ENCODE results near the gene PRKG1.

Gene PRKG1

DNA sequence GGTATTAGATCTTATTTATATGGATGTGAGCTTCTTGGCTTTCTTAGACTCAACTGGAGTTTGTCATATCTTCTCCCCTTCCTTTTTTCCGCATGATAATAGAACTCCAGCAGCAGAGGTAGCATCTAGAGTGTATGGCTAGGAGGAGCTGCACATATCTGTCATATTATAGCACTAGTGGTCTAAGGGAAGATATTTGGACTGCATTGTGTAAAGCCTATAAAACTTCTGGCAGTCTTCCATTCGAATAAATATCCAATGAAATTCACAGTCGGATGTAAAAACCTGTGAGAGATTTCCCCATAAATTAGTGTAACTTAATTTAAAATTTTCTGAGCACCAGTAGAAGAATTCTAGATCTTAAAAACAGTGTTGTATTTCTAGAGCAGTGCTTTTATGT is 123.9 kb downstream of the PRKG1 start:
- TF ChIP-seq SIN3A (IDR thresholded peaks at IDR 0.05; ENCODE audit: borderline replicate concordance, insufficient read depth, low read length) (no peak), TAF1 (IDR thresholded peaks at IDR 0.05; ENCODE audit: borderline replicate concordance, insufficient read depth, low read length) (no peak), POLR2AphosphoS5 (IDR thresholded peaks at IDR 0.05; ENCODE audit: low read depth, low read length) (no peak), FOXP2 (optimal IDR thresholded peaks at IDR 0.05; ENCODE audit: borderline replicate concordance, extremely low read depth, extremely low read length, insufficient read depth) (no peak)

DNA sequence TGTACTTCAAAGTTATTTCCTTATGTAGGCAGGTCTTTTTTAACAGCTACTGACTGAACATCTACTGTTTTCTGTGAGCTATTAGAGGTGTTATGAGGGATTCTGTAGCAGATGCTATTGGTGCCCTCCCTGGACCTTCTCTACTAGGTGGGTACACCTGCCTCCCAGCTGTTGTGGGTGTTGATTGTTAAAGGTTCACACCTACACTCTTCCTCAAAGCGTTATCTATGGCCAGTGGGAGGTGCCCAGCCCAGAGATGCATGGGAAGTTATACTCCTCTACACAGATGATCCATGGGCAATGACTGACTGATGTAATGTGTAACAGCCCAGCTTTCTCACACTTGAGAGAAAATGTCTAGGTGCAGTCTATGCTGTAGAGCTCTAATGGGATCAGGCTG is 127.7 kb downstream of the PRKG1 start:
- TF ChIP-seq TAF1 (IDR thresholded peaks at IDR 0.05; ENCODE audit: borderline replicate concordance, insufficient read depth, low read length): no peak
- no peak for TF ChIP-seq FOXP2 (optimal IDR thresholded peaks at IDR 0.05; ENCODE audit: borderline replicate concordance, extremely low read depth, extremely low read length, insufficient read depth)
- no peak for TF ChIP-seq POLR2AphosphoS5 (IDR thresholded peaks at IDR 0.05; ENCODE audit: low read depth, low read length)
- no peak for TF ChIP-seq SIN3A (IDR thresholded peaks at IDR 0.05; ENCODE audit: borderline replicate concordance, insufficient read depth, low read length)
- TF ChIP-seq, protein P1, sequence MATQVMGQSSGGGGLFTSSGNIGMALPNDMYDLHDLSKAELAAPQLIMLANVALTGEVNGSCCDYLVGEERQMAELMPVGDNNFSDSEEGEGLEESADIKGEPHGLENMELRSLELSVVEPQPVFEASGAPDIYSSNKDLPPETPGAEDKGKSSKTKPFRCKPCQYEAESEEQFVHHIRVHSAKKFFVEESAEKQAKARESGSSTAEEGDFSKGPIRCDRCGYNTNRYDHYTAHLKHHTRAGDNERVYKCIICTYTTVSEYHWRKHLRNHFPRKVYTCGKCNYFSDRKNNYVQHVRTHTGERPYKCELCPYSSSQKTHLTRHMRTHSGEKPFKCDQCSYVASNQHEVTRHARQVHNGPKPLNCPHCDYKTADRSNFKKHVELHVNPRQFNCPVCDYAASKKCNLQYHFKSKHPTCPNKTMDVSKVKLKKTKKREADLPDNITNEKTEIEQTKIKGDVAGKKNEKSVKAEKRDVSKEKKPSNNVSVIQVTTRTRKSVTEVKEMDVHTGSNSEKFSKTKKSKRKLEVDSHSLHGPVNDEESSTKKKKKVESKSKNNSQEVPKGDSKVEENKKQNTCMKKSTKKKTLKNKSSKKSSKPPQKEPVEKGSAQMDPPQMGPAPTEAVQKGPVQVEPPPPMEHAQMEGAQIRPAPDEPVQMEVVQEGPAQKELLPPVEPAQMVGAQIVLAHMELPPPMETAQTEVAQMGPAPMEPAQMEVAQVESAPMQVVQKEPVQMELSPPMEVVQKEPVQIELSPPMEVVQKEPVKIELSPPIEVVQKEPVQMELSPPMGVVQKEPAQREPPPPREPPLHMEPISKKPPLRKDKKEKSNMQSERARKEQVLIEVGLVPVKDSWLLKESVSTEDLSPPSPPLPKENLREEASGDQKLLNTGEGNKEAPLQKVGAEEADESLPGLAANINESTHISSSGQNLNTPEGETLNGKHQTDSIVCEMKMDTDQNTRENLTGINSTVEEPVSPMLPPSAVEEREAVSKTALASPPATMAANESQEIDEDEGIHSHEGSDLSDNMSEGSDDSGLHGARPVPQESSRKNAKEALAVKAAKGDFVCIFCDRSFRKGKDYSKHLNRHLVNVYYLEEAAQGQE (IDR thresholded peaks at IDR 0.05; ENCODE audit: insufficient read depth in 1 of 2, low read depth in 2 of 2, low read length in 2 of 2): no peak

DNA sequence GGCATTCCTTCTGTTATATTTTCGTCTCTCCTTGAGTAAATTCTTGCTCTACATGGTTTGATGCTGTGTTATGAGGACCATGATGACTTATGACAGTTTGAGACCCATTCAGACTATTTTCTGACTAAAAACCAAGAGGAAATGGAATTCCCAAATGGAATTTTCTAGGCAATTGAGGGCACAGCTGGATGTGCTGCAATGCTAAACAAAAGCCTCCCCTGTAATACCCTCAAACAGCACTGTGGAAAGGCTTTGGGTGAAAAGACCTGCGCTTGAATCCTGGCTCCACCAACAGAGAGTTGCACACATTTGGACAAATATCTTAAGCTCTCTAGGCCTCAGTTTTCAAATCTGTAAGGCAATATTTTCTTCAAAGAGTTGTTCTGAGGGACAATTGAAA is 129.1 kb downstream of the PRKG1 start:
- TF ChIP-seq POLR2AphosphoS5 (IDR thresholded peaks at IDR 0.05; ENCODE audit: low read depth, low read length) (no peak), FOXP2 (optimal IDR thresholded peaks at IDR 0.05; ENCODE audit: borderline replicate concordance, extremely low read depth, extremely low read length, insufficient read depth) (no peak), SIN3A (IDR thresholded peaks at IDR 0.05; ENCODE audit: borderline replicate concordance, insufficient read depth, low read length) (no peak), TAF1 (IDR thresholded peaks at IDR 0.05; ENCODE audit: borderline replicate concordance, insufficient read depth, low read length) (no peak)
- TF ChIP-seq, protein P1 (IDR thresholded peaks at IDR 0.05; ENCODE audit: insufficient read depth in 1 of 2, low read depth in 2 of 2, low read length in 2 of 2): no peak

DNA sequence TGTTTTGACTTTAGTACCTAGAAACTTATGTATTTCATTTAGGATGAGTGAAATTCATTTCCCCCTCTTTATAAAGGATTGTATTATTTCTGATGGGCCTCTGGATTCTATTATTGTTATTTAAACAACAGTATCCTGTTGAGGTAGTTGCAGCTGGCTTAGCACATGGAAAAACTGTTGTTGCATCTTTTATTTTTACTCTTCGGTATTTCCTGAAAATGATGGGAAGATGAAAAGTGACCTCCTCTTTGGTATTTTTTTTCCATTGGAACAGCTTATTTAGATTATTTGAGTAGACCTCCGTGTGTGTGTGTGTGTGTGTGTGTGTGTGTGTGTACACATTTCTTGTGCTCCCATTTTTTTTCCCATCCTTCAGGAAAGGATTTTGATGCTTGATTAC is 129.8 kb downstream of the PRKG1 start:
- TF ChIP-seq TAF1 (IDR thresholded peaks at IDR 0.05; ENCODE audit: borderline replicate concordance, insufficient read depth, low read length) (no peak), FOXP2 (optimal IDR thresholded peaks at IDR 0.05; ENCODE audit: borderline replicate concordance, extremely low read depth, extremely low read length, insufficient read depth) (no peak), SIN3A (IDR thresholded peaks at IDR 0.05; ENCODE audit: borderline replicate concordance, insufficient read depth, low read length) (no peak), POLR2AphosphoS5 (IDR thresholded peaks at IDR 0.05; ENCODE audit: low read depth, low read length) (no peak)
- TF ChIP-seq, protein P1 (IDR thresholded peaks at IDR 0.05; ENCODE audit: insufficient read depth in 1 of 2, low read depth in 2 of 2, low read length in 2 of 2): no peak

DNA sequence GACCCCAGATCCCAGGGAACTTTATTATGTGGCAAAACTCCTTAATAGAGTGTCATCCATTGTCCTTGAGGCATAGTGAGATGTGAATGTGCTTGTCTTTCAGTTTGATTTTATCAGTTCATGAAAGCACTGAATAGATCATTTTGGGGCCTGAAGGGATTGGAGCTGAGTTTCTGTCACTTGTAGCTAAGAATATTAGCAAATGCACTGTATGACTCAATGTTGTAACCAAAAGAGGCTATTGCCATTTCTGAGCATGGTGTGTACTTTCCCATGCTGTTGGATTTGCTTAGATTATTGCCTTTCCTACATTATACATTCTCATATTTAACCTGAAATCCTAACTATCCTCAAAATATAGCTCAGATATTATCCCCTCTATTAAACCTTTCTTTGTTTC is 130.4 kb downstream of the PRKG1 start:
- TF ChIP-seq SIN3A (IDR thresholded peaks at IDR 0.05; ENCODE audit: borderline replicate concordance, insufficient read depth, low read length): no peak
- TF ChIP-seq TAF1 (IDR thresholded peaks at IDR 0.05; ENCODE audit: borderline replicate concordance, insufficient read depth, low read length): no peak
- no peak for TF ChIP-seq POLR2AphosphoS5 (IDR thresholded peaks at IDR 0.05; ENCODE audit: low read depth, low read length)
- TF ChIP-seq, protein P1 (IDR thresholded peaks at IDR 0.05; ENCODE audit: insufficient read depth in 1 of 2, low read depth in 2 of 2, low read length in 2 of 2): no peak
- no peak for TF ChIP-seq FOXP2 (optimal IDR thresholded peaks at IDR 0.05; ENCODE audit: borderline replicate concordance, extremely low read depth, extremely low read length, insufficient read depth)
